ENCODE data around the gene CHST11.
A peak's percentile ranks its signal among the peaks of the same experiment; 100 is the strongest.

The CHST11 gene

GRCh38 chr12:104456417-104456949 is at the start of gene CHST11:
TSS of gene CHST11 (plus strand) at chr12:104456948.
- peak; percentile 84 for DNase-seq

GRCh38 chr12:104407438-104407837 is 49.3 kb upstream of the CHST11 start:
- no peak for DNase-seq

- no peak for DNase-seq
These were observed 48.8 kb upstream of the CHST11 start for GRCh38 chr12:104407922-104408321.

GRCh38 chr12:104410326-104410725 is 46.4 kb upstream of the CHST11 start:
- no peak for DNase-seq

GRCh38 chr12:104410786-104411185 is 46.0 kb upstream of the CHST11 start:
- no peak for DNase-seq

- DNase-seq: no peak
These were observed 44.7 kb upstream of the CHST11 start for GRCh38 chr12:104411826-104412641.

- DNase-seq: no peak
These were observed 44.1 kb upstream of the CHST11 start for GRCh38 chr12:104412681-104413080.

- no peak for DNase-seq
These were observed 43.4 kb upstream of the CHST11 start for GRCh38 chr12:104413330-104413729.

- DNase-seq: no peak
These were observed 42.0 kb upstream of the CHST11 start for GRCh38 chr12:104414581-104415341.

GRCh38 chr12:104415342-104415980 is 41.3 kb upstream of the CHST11 start:
- DNase-seq: no peak

- DNase-seq: no peak
These were observed 40.6 kb upstream of the CHST11 start for GRCh38 chr12:104416136-104416535.

GRCh38 chr12:104416585-104416984 is 40.2 kb upstream of the CHST11 start:
- no peak for DNase-seq

GRCh38 chr12:104419717-104420116 is 37.0 kb upstream of the CHST11 start:
- DNase-seq: no peak

- DNase-seq: no peak
These were observed 35.9 kb upstream of the CHST11 start for GRCh38 chr12:104420868-104421267.

- no peak for DNase-seq
These were observed 35.4 kb upstream of the CHST11 start for GRCh38 chr12:104421343-104421742.

GRCh38 chr12:104422441-104422840 is 34.3 kb upstream of the CHST11 start:
- no peak for DNase-seq

GRCh38 chr12:104423273-104423672 is 33.5 kb upstream of the CHST11 start:
- DNase-seq: no peak

- no peak for DNase-seq
These were observed 32.9 kb upstream of the CHST11 start for GRCh38 chr12:104423809-104424208.

- no peak for DNase-seq
These were observed 31.8 kb upstream of the CHST11 start for GRCh38 chr12:104424955-104425354.

- DNase-seq: no peak
These were observed 31.1 kb upstream of the CHST11 start for GRCh38 chr12:104425614-104426013.

- peak; percentile 75 for DNase-seq
These were observed 29.7 kb upstream of the CHST11 start for GRCh38 chr12:104426926-104427546.

- DNase-seq: no peak
These were observed 29.2 kb upstream of the CHST11 start for GRCh38 chr12:104427547-104427938.

GRCh38 chr12:104433061-104433460 is 23.7 kb upstream of the CHST11 start:
- DNase-seq: no peak
